Ramos (cell line): ENCODE results near the gene PMM2.

ENCODE experiments used
- in situ Hi-C: fragments of 300-500 bp; cut with MboI; formaldehyde crosslinking; loops from one replicate; pipeline ENCODE4 v1.14.3; 2022; ENCODE audit warnings: low sequenced_read_pairs; ENCODE audit not compliant: unreplicated experiment

PMM2 gene

DNA sequence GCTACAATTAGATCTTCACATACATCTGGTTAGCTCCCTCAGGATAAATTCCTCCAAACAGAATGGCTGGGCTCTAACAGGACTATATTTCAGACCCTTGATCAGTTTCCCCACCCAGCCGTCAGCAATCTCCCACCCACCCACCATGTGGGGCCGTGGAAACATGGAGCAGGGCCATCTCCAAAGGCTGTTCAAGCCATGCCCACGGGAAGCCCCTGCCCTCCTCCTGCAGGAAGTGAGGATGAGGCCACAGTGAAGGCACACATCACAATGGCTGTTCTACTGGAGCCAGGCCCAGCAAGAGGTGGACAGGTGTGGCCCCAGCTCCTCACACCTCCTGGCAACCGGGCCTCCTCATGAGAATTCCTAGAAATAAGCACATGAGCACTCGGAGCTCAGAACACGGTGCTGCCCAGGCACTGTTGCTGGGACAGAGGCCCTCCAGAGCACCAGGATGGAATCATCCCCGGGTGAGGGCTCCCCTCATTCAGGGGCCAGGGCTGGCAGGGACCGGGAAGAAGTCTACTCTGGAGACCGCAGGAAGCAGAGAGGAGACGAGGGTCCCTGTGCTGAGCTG, 84.5 kb downstream of the PMM2 start, which contains the start of gene LITAFD:
Gene LITAFD, plus strand, starts transcription at position 311 of the 577 bp plus-strand sequence. CDS start 2,005 bp downstream, outside the sequence.
- in situ Hi-C loops = loop anchor here (5.0 kb wide), 1 partner anchor 315 kb away; no protein-coding TSS in a partner anchor

DNA sequence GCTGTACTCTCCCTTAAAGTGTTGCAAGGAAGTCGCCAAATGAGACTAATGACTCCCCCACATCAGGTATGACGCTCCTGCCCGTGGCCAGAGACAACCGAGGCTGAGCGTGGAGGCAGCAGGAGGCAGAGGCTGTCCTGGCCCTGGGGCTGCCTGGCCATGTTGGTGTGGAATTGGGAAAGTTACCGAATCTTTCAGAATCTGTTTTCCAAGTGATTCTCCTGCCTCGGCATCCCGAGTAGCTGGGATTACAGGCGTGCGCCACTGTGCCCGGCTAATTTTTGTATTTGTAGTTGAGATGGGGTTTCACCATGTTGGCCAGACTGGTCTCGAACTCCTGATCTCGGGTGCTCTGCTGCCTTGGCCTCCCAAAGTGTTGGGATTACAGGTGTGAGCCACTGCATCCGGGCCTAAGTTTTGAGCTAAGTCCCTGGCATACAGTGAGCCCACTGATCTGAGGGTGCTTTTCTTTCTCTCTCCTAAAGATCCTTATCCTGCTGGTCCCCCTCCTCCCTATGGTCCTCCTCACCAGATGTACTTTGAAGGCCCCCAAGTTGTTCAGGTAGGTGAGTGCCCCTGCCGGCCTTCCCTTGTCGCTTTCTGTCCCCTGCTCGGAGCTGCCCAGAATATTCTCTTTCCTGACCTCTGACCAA, 85.2 kb downstream of the PMM2 start:
- in situ Hi-C loops = loop anchor here (5.0 kb wide), 1 partner anchor 316 kb away; no protein-coding TSS in a partner anchor

GRCh38 chr16:8885674-8886592, 88.3 kb downstream of the PMM2 start:
- in situ Hi-C loops = no loop called here

GRCh38 chr16:8886593-8887430, 89.2 kb downstream of the PMM2 start:
- in situ Hi-C loops = no loop called here

GRCh38 chr16:8887431-8887765, 89.8 kb downstream of the PMM2 start:
- in situ Hi-C loops = no loop called here

DNA sequence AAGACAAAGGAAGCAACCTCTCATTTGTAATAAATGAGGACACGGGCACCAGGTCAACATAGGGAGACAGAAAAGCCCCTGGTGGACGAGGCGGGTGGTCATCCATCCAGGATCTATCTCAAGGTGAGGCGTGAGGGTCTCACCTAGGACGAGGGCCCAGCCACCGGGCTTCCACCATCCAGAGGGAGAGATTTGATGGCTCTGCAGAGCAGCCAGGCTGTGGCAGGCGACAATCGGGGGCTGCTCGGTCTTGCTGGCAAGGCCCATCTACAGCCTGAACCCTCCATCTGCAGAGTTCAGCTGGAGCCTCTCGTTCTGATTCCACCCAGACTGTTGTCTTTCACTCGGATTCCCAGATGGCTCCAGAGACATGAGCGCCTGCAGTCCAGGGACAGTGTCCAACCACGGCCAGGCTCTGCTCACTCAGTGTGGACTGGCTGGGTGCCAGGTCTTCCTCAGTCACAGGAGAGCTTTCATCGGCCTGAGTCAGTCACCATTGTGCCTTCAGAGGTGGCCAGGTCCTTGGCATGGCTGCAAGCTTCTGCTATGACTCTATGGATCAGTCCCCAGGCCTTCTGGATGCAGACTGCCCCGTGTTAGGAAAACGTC, 90.4 kb downstream of the PMM2 start:
- in situ Hi-C loops = no loop called here

GRCh38 chr16:8888951-8889892, 91.6 kb downstream of the PMM2 start:
- in situ Hi-C loops = no loop called here

DNA sequence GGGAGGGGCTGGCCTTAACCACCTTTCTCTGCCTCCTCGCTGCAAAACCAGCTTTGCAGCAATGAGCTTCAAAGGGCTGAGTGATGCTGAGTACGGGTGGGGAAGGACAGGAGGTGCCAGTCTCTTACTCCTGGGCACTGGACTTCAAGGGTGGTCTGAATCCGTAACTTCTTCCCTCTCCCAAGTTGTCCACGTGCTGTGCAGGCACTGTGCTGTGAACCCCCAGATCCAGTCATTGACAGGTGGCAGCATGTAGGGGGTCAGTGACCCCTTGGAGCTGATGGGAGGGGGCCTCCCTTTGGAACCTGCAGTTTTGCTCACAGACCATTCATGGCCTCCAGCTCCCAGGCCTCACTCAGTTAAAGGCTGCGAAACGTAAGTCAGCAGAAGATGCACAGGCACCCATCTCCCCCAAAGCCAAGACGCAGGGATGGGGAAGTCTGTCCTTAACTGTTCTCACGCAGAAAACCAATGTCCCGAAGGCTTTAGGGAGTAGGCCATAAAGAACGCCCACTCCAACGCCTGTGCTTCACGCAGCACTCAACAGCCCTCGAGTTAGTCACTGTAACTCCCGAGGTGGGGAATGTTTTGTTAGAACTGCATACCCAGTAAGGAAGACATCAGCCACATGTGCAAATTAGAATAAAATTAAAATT, 92.4 kb downstream of the PMM2 start:
- in situ Hi-C loops = no loop called here

GRCh38 chr16:8890549-8890921, 92.9 kb downstream of the PMM2 start:
- in situ Hi-C loops = no loop called here

- in situ Hi-C loops = no loop called here
Observed at GRCh38 chr16:8892101-8892575, 94.5 kb downstream of the PMM2 start.

DNA sequence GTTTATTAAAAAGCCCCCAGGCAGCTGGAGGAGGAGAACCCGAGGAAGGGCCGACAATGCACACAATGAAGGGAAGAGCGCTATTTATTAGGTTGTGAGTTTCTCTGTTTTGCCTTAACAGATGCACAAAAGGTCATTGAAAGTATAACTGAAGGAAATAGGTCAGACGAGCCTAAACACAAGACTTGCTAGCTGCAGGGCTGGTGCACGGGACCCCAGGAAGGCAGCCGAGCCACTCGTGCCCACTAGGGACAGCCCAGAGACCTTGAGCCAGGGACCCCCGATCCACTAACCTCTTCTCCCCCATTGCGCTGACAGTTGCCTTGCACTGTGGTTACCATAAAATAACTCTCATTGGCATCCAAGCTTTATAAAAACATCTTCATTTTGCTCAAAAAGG, 95.8 kb downstream of the PMM2 start:
- in situ Hi-C loops = no loop called here

DNA sequence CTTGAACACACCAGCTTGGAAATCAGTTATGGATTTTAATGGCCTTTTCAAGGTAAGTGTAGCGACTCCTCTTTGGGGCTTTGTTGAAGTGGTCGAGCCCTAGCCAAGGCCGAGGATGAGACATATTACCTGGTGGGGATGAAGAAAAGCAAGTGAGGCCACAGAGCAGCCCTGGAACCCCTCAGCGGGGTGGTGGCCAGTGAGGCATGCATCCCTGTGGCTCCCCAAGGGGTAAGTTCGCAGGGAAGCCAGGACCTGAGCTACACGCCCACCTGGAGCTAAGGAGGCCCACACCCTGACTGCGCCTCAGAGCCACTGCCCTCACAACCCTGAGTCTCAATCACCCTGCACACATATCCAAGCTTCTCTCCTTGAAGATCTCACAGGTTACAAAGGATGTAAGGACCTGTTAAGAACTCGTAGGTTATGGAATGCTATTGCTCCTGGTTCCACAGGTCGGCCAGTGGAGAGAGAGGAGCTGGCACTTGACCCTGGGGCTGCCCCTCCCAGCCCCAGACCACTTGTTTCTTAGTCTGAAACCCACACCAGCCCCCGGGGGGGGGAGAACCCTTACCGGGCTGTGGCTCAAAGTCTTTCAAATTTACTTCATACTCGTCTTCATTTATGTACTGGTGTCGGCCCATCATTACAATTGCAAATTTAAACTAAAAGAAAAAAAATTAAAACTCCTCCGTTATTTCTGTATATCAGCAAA, 96.5 kb downstream of the PMM2 start:
- in situ Hi-C loops = no loop called here

GRCh38 chr16:8894736-8895334, 97.2 kb downstream of the PMM2 start:
- in situ Hi-C loops = no loop called here

DNA sequence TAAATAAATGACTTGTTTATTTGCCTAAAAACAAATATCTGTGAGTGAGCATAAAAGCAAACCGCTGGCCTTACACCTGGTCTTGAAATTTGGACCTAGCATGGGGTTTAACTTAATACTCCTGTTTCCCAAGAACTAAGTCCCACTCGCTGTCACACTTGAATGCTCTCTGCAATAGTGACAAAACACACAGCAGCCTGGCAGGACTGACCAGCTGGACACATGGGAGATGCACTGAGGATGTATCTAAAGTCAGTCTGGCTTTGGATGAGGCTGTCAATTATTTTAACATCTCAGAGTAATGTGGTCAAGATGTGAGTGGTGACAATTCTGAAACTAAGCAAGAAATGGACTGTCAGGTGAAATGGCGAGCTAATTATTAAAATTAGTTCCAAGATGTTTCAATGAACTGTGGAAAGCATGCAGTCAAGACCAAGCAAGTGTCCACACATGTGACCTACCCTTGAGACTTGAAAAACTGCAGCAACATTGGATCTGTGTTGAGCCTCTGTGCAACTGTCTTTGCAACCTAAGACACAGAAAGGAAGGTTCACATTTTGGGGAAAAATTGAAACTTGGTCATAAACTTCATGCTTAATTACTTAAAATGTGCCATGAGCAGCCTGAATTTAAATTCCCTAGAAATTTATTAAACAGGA, 101.2 kb downstream of the PMM2 start:
- in situ Hi-C loops = no loop called here
